Uterus (tissue), 4 donors: ENCODE results near the gene ARAF. TPM values are rescaled to one million over a fixed set of nuclear protein-coding genes. Genes with fewer than 3 reads are reported as not detected.

Experiments
- DNase-seq, 2 donors: peaks; one replicate each; pipeline ENCODE4 v3.0.0-alpha.2; 2019 to 2020
- H3K27ac ChIP-seq, 2 donors: fragments of 200-600 bp; sonication (generic); 1 replicate in 1 of 2; 2 replicates in 1 of 2; pipeline ENCODE4 v1.5.1; 2016 to 2018
- H3K27me3 ChIP-seq, 2 donors: fragments of 200-600 bp; sonication (generic); one replicate each; pipeline ENCODE4 v1.5.1; 2018 to 2019; ENCODE audit warnings: control low read depth in 1 of 2
- H3K36me3 ChIP-seq, 2 donors: fragments of 200-600 bp; sonication (generic); one replicate each; pipeline ENCODE4 v1.5.1; 2019; ENCODE audit warnings: control low read depth in 1 of 2
- H3K4me1 ChIP-seq, 2 donors: fragments of 200-600 bp; sonication (generic); one replicate each; pipeline ENCODE4 v1.5.1; 2018 to 2019; ENCODE audit warnings: control low read depth in 1 of 2
- H3K4me3 ChIP-seq, 2 donors: fragments of 200-600 bp; sonication (generic); 1 replicate in 1 of 2; 2 replicates in 1 of 2; pipeline ENCODE4 v1.5.1; 2018 to 2019; ENCODE audit warnings: mild to moderate bottlenecking in 1 of 2
- H3K9me3 ChIP-seq, 2 donors: fragments of 200-600 bp; sonication (generic); one replicate each; pipeline ENCODE4 v1.5.1; 2019; ENCODE audit warnings: control low read depth in 1 of 2
- CTCF ChIP-seq, 4 experiments: fragments of 200-600 bp in 2 of 4; fragments of 450-650 bp in 2 of 4; sonication (generic) in 2 of 4; IDR thresholded peaks; one replicate each; pipeline ENCODE4 v1.5.1; 2016 to 2019; ENCODE audit warnings: antibody characterized with exemption in 4 of 4, mild to moderate bottlenecking in 2 of 4, moderate library complexity in 1 of 4
- POLR2A ChIP-seq, 2 donors: fragments of 450-650 bp; IDR thresholded peaks; one replicate each; pipeline ENCODE4 v1.6.1; 2016; ENCODE audit warnings: antibody characterized with exemption in 2 of 2, mild to moderate bottlenecking in 1 of 2, moderate library complexity in 1 of 2
- intact Hi-C: fragments of 100-400 bp; cut with DNase I; formaldehyde crosslinking; loops from one replicate; pipeline ENCODE4 v1.15.1; 2023; ENCODE audit warnings: low total_unique reads
- total RNA-seq, 4 donors: library from RNA; depleted of rRNA in 3 of 4; stranded (reverse); fragments of >200 nt in 3 of 4; gene quantifications; one replicate each; pipeline versions ENCODE4 v1.1.0 to v1.2.4, GENCODE V29; 2014 to 2023
- donor health status: DM: yes; HTN: yes; CAD: no.

Gene ARAF
- total RNA-seq, 4 donors from 2014 or later = 5.6 to 65.6 (median 17.6) TPM

GRCh38 chrX:47518144-47518543, 42.9 kb upstream of the ARAF start:
- no peak overlapping the region for H3K27ac ChIP-seq
- H3K36me3 ChIP-seq = no peaks in the 10 kb centered on the region
- no peaks in the 10 kb centered on the region for H3K4me1 ChIP-seq
- TF ChIP-seq POLR2A (IDR thresholded peaks at IDR 0.05) = no peak
- no peak for TF ChIP-seq CTCF (IDR thresholded peaks at IDR 0.05)
- no peak overlapping the region for H3K4me3 ChIP-seq
- peaks cover 0 to 3% of the 10 kb centered on the region in 2 donors for H3K9me3 ChIP-seq
- intact Hi-C loops = no loop called here
- no peaks in the 10 kb centered on the region for H3K27me3 ChIP-seq
- no peak for DNase-seq

- DNase-seq = peak; percentile 76 to 84
- Histone ChIP-seq H3K9me3 (peaks cover 0 to 3% of the 10 kb centered on the region in 2 donors), H3K27me3 (no peaks in the 10 kb centered on the region), H3K4me1 (no peaks in the 10 kb centered on the region), H3K27ac (peak overlapping the region; percentile 26 to 41), H3K36me3 (no peaks in the 10 kb centered on the region), H3K4me3 (peak overlapping the region; percentile 34 to 39)
- intact Hi-C loops = no loop called here
- peak; percentile 69 to 88 (median 80) for TF ChIP-seq CTCF (IDR thresholded peaks at IDR 0.05)
- TF ChIP-seq POLR2A (IDR thresholded peaks at IDR 0.05) = peak in 1 of 2 donors; percentile 14
Observed at GRCh38 chrX:47523297-47523696, 37.7 kb upstream of the ARAF start.

GRCh38 chrX:47523713-47524166, 37.3 kb upstream of the ARAF start:
- no peaks in the 10 kb centered on the region for H3K4me1 ChIP-seq
- no peak for DNase-seq
- H3K36me3 ChIP-seq = no peaks in the 10 kb centered on the region
- H3K27me3 ChIP-seq = no peaks in the 10 kb centered on the region
- H3K9me3 ChIP-seq = peaks cover 0 to 3% of the 10 kb centered on the region in 2 donors
- TF ChIP-seq CTCF (IDR thresholded peaks at IDR 0.05) (peak in 1 of 4 experiments; percentile 4), POLR2A (IDR thresholded peaks at IDR 0.05) (no peak)
- intact Hi-C loops = no loop called here
- H3K4me3 ChIP-seq = peak overlapping the region; percentile 34 to 39
- peak overlapping the region; percentile 26 to 41 for H3K27ac ChIP-seq

GRCh38 chrX:47529548-47529947, 31.5 kb upstream of the ARAF start:
- intact Hi-C loops = no loop called here
- no peaks in the 10 kb centered on the region for H3K27me3 ChIP-seq
- no peak overlapping the region for H3K4me3 ChIP-seq
- no peak for DNase-seq
- no peaks in the 10 kb centered on the region for H3K4me1 ChIP-seq
- H3K9me3 ChIP-seq = no peaks in the 10 kb centered on the region
- H3K27ac ChIP-seq = no peak overlapping the region
- no peak for TF ChIP-seq POLR2A (IDR thresholded peaks at IDR 0.05)
- no peak for TF ChIP-seq CTCF (IDR thresholded peaks at IDR 0.05)
- no peaks in the 10 kb centered on the region for H3K36me3 ChIP-seq

- Histone ChIP-seq H3K9me3 (no peaks in the 10 kb centered on the region), H3K4me1 (no peaks in the 10 kb centered on the region), H3K27me3 (no peaks in the 10 kb centered on the region), H3K4me3 (no peak overlapping the region), H3K27ac (no peak overlapping the region), H3K36me3 (no peaks in the 10 kb centered on the region)
- TF ChIP-seq CTCF (IDR thresholded peaks at IDR 0.05) (no peak), POLR2A (IDR thresholded peaks at IDR 0.05) (no peak)
- intact Hi-C loops = no loop called here
- DNase-seq = no peak
Observed at GRCh38 chrX:47530049-47530448, 31.0 kb upstream of the ARAF start.
